ENCODE data around the gene CYP39A1. TPM values are rescaled to one million over a fixed set of nuclear protein-coding genes. Genes with fewer than 3 reads are reported as not detected.

The CYP39A1 gene
- total RNA-seq, 1 experiment from 2014 or later = 0.03 TPM

DNA sequence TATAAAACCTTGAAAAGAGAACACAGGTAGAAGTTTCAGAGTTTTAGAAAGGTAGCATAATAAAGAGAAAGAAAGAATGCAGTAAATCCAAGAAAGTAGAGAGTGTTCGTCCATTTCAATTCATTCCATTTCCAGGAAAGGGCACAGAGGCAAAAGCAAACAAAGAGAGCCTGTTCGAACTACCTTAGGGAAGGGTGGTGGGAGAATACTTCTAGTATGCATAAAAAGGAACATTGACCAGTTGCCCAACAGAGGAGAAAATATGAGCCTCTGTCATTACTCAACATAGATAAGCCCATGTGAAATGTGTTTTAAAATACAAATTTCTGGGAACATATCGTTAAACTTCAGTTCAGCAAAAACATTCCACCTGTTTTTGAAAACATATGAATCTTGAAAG, 60.6 kb downstream of the CYP39A1 start:
- no peak for DNase-seq (ENCODE audit: low read depth)

DNA sequence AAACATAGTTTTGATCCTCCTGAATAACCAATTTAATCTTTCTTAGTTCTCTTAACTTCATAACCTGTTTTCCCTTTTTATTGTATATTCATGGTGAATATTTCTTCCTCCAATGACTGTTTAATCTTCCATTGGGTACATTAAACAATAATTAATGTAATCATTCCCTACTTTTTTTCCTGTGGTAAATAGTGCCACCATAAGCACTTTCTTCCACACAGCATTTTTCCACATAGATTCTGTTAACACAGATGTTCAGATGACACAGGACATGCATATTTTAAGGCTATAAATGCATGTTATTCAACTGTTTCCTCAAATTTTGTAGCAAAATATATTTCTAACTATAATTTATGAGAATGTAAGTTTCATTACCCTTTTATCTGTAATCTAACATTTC, 61.9 kb downstream of the CYP39A1 start:
- DNase-seq (ENCODE audit: low read depth) = no peak

- DNase-seq (ENCODE audit: low read depth) = no peak
These were observed 65.7 kb downstream of the CYP39A1 start for GRCh38 chr6:46586906-46587305.

GRCh38 chr6:46584586-46584985, 68.0 kb downstream of the CYP39A1 start:
- DNase-seq (ENCODE audit: low read depth) = peak; percentile 3

GRCh38 chr6:46583721-46584120, 68.9 kb downstream of the CYP39A1 start:
- DNase-seq (ENCODE audit: low read depth) = no peak

DNA sequence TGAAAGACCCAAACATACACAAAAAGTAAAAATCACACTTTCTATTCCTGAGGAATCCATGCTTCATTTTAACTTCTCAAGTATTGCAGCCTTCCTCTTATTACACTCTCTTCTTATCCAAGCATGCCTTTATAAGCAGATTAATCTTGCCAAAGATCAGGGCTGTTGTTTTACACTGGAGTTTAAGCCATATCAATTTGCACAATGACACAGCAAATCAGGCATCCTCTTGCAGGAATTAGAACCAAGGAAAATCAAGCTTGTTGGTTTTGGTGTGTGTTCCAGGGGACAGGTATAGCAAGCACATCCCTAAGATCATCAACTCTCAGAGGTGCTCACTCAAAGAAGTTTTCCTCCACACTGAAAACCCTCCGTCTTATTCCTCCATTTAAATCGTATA, 69.5 kb downstream of the CYP39A1 start:
- no peak for DNase-seq (ENCODE audit: low read depth)

GRCh38 chr6:46581459-46582177, 71.0 kb downstream of the CYP39A1 start:
- DNase-seq (ENCODE audit: low read depth) = no peak

DNA sequence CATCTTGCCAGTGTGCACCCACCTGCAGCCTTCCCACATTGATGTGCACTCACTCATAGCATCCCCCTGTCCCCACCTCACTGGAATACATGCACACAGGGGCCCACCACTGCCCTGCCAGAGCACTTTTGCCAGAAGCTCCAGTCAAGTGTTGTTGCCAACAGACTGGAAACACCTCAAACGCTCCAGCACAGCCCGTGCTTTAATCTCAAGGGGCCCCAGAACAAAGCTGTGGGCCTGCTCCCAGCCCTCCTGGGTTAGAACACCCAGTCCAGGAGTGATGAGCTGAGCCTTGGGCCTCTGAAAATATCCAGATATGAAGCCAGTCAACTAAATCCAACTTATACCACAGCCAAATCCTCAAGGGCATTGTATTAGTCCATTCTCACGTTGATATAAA, 77.1 kb downstream of the CYP39A1 start:
- no peak for DNase-seq (ENCODE audit: low read depth)

DNA sequence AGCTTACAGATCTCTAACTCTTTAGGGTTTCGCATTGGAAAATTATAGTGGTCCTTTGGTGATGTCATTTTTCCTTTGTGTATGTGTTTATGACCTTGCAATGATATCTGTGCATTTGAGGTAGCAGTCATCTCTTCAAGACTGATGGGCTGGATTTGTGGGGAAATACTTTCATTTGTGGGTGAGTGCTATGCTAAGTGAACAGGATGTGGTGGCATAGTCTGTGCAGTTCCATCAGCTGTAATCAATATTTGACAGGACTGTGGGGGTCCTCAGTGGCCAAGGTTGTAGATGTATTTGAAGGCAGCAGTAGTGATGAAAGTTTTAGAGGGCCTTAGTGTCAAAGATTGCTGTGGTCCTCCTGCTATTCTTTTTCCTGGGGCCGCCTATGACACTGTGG, 79.5 kb downstream of the CYP39A1 start:
- DNase-seq (ENCODE audit: low read depth) = no peak

- no peak for DNase-seq (ENCODE audit: low read depth)
These were observed 87.1 kb downstream of the CYP39A1 start for GRCh38 chr6:46565531-46565930.

DNA sequence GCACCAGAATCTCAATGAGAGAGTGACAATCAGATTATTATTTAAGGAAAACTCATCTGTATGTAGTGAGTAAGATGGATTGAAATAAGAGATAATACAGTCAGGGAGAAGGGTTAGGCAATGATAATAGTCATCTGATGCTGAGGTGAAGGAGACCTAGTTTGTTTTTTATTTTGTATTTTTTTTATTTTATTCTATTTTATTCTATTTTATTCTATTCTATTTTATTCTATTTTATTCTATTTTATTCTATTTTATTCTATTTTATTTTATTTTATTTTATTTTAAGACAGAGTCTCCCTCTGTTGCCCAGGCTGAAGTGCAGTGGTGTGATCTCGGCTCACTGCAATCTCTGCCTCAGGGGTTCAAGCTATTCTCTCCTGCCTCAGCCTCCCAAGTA, 88.7 kb downstream of the CYP39A1 start:
- DNase-seq (ENCODE audit: low read depth) = no peak

DNA sequence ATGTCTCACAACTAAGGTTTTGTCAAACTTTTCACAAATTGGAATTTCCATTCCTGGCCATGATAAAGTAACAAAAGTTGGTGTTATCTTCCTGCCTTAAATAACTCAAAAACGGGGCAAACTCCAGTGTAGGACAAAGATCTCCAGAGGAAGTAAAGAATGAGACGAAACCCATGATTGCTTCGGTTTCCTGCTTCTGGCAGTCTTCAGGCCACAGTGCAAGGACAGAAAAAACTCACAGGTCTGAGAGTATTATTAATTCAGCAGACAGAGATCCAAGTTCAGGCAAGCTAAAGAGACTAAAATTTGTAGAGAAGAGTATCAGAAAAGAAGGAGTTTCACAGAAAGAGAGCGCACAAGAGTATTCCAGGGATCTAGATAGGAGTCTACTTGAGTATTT, 96.6 kb downstream of the CYP39A1 start:
- no peak for DNase-seq (ENCODE audit: low read depth)

- no peak for DNase-seq (ENCODE audit: low read depth)
These were observed 97.5 kb downstream of the CYP39A1 start for GRCh38 chr6:46555129-46555528.

- peak; percentile 8 for DNase-seq (ENCODE audit: low read depth)
These were observed 103.5 kb downstream of the CYP39A1 start for GRCh38 chr6:46549155-46549554.

DNA sequence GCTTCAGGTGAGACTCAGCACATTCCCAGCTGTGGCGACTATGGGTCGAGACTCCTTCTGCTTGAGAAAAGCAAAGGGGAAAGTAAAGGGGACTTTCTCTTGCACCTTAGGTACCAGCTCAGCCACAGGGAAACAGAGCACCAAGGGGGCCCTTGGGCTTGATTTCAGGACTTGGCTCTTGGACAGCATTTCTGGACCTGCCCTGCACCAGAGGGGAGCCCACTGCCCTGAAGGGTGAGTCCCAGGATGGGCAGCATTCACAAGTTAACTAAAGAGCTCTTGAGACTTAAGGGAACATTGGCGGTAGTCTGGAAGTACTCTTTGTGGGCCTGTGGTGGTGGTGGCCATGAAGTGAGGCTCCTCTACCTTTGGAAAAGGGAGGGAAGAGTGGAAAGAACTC, 111.1 kb downstream of the CYP39A1 start:
- no peak for DNase-seq (ENCODE audit: low read depth)

DNA sequence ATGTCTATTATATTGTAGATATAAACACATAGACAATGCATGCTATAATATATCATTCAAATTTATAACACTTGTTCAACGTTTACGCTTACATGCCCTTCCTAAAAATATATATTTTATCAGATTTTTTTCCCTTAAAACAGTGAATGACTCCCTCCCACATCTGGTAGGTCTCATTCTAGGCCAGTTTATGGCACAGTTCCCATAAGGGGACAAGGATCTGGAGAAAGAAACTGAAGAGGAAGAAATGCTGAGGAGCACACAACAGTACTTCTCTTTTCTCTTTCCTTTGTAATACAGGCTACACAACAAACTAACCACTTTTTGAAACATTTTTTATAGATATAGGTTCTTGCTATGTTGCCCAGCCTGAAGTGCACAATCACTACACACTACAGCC, 112.8 kb downstream of the CYP39A1 start:
- no peak for DNase-seq (ENCODE audit: low read depth)

DNA sequence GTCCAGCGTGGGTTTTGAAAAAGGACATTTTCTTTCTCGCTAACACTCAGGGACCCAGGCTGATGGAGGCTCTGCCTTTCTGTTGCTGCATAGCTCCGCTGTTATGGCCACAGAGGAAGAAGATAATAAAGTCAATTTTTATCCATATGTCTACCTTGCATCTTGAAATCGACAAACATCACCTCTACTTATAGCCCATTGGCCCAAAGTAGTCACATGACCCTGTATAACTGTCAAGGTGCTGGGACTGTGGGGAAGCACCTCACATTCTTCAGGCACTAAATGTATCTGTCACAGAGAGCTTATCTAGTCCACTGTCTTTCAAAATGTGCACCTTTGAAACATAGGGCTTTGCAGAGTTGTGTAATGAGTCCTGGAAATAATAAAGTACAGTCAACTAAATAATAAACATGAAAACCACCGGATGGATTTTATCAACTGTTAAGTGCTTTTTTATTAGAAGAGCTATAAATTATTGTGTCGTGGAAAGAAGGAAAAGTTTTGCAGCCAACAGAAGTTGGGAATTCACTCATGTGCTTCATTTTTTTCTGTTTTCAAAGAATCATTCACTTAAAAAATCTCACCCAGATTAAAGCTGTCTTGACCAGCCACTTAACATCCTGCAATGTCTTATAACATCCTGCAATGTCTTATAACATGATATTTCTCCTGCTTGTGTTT, 113.7 kb downstream of the CYP39A1 start:
- no peak for DNase-seq (ENCODE audit: low read depth)

DNA sequence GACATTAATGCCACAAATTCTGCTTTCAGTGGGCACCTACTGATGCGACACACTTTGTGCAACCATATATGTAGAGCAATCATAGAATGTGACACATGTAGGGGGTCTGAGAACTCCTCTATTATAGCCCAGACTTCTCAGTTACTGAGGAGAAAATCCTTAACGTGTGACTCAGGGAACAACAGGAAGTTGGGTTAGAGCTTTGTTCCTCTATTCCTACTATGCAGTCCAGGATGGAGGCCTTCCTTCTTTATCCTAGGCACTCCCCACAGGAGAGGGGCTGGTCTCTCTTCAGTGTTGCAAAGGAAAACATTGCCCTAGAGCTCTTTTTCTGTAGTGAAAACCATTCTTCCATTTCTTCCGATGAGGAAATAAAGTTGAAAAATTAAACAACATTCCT, 121.7 kb downstream of the CYP39A1 start:
- peak; percentile 33 for DNase-seq (ENCODE audit: low read depth)

- no peak for DNase-seq (ENCODE audit: low read depth)
These were observed 123.5 kb downstream of the CYP39A1 start for GRCh38 chr6:46528961-46529750.

GRCh38 chr6:46526607-46527006, 126.0 kb downstream of the CYP39A1 start:
- DNase-seq (ENCODE audit: low read depth) = no peak

DNA sequence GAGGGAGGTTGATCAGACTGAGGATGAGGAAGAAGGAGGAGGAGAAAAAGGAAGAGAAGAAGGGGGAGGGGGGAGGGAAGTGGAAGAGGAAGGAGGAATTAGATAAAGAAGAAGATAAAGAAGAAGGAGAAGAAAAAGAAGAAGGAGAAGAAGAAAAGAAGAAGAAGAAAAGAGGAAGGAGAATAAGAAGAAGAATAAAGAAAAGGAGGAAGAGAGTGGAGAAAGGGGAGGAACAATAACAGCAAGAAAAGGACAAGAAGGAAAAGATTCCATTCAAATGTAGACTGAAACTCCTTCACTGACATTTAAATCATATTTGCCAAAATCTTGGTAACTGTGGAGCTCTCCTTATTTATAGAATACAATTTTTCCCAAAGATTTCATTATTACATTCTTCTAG, 127.0 kb downstream of the CYP39A1 start:
- DNase-seq (ENCODE audit: low read depth) = no peak

DNA sequence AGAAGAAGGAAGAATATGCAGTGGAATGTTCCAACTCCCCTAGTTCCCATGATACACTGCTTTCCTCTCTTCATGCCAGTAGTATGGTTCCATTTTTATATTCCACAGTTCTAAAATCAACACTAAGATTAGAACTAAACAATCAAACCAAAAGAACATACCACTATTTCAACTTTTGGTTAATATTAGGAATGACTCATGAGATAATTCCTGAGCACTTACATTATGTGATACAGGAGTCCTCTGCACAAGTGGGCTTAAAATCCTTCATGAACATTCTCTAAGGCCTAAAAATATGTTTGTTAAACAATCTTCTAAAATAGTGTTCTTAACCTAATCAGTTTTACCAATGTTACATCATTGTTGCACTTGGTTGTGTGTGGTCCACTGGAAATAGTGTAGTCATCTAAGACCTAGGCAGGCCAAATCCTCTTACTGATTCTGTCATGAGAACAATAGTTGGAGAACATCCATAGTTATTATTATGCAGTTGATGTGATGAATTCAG, 131.1 kb downstream of the CYP39A1 start:
- no peak for DNase-seq (ENCODE audit: low read depth)
